Adrenal gland (tissue), 12 donors: ENCODE data around the gene TENT5A. TPM values are rescaled to one million over a fixed set of nuclear protein-coding genes. Genes with fewer than 3 reads are reported as not detected.

ENCODE experiments used
- DNase-seq, 7 donors: peaks; one replicate each; pipeline ENCODE4 v3.0.0-alpha.2; 2019 to 2020
- H3K27ac ChIP-seq, 5 donors: fragments of 200-600 bp; sonication (generic) in 4 of 5; 1 replicate in 3 of 5; 2 replicates in 2 of 5; pipeline versions ENCODE4 v1.5.1 to v1.8.0; 2016 to 2020; ENCODE audit warnings: mild to moderate bottlenecking in 1 of 5
- H3K27me3 ChIP-seq: fragments of 200-600 bp; 2 replicates; pipeline ENCODE4 v1.8.0; 2021
- H3K36me3 ChIP-seq, 2 donors: fragments of 200-600 bp; replicated peaks in 1 of 2; 1 replicate in 1 of 2; 2 replicates in 1 of 2; pipeline versions ENCODE4 v1.5.1 to v1.8.0; 2018 to 2022
- H3K4me1 ChIP-seq, 2 donors: fragments of 200-600 bp; replicated peaks in 1 of 2; 1 replicate in 1 of 2; 2 replicates in 1 of 2; pipeline versions ENCODE4 v1.5.1 to v1.8.0; 2018 to 2021
- H3K4me3 ChIP-seq, 4 donors: fragments of 200-600 bp; sonication (generic) in 3 of 4; one replicate each; pipeline ENCODE4 v1.5.1; 2016 to 2018
- H3K9me3 ChIP-seq, 3 donors: fragments of 200-600 bp; sonication (generic) in 1 of 3; replicated peaks in 1 of 3; 1 replicate in 2 of 3; 2 replicates in 1 of 3; pipeline versions ENCODE4 v1.5.1 to v1.8.0; 2016 to 2021
- CTCF ChIP-seq, 6 experiments: fragments of 450-650 bp in 4 of 6; fragments of 200-600 bp in 2 of 6; sonication (generic) in 1 of 6; IDR thresholded peaks; 1 replicate in 5 of 6; 2 replicates in 1 of 6; pipeline versions ENCODE4 v1.5.1 to v1.8.0; 2016 to 2021; ENCODE audit warnings: antibody characterized with exemption in 6 of 6, mild to moderate bottlenecking in 2 of 6, moderate library complexity in 1 of 6
- POLR2A ChIP-seq, 2 donors: fragments of 450-650 bp; IDR thresholded peaks; one replicate each; pipeline ENCODE4 v1.6.1; 2017; ENCODE audit warnings: antibody characterized with exemption in 2 of 2, mild to moderate bottlenecking in 2 of 2, moderate library complexity in 1 of 2
- WGBS, 4 donors: extraction: QIAGEN DNeasy Blood & Tissue Kit in 2 of 4; methylation state at CpG; one replicate each; pipeline versions ENCODE4 v1.1.5 to v1.1.7; 2013 to 2017; 5-methylcytosine and 5-hydroxymethylcytosine counted together
- intact Hi-C, 2 donors: fragments of 100-400 bp; cut with DNase I; formaldehyde crosslinking; loops; one replicate each; pipeline versions ENCODE4 v1.14.1 to v1.15.0; 2022 to 2023
- polyA plus RNA-seq, 3 donors: library from polyadenylated mRNA; stranded (reverse); fragments of 200-250 nt in 2 of 3; fragments of 350-450 nt in 1 of 3; fragmentation: Illumina TruSeq in 1 of 3; extraction: RNeasy Lipid Tissue Mini Kit (QIAGEN cat#74804) in 1 of 3; gene quantifications; one replicate each; pipeline ENCODE4 v1.2.3, GENCODE V29; 2013 to 2014
- total RNA-seq, 9 donors: library from RNA; depleted of rRNA in 4 of 9; stranded (reverse); fragments of >200 nt in 4 of 9; fragments of 120-200 nt in 1 of 9; fragmentation: NEBNext Ultra II Directional in 1 of 9; extraction: Animal tissue kit (Norgen Biotek cat#: 25700) in 1 of 9; gene quantifications; one replicate each; pipeline versions ENCODE4 v1.1.0 to v1.2.4, GENCODE V29; 2013 to 2023
- donor health status: healthy with polysubstance abuse.
- donor health status: Bipolar disorder and iron deficiency.
- donor health status: DM: yes; HTN: yes; CAD: no.
- donor health status: DM: no; HTN: no; CAD: no.
- donor health status: DM: no; HTN: no; CAD: no.
- donor health status: DM: yes; HTN: yes; CAD: no.

TENT5A gene
- total and polyA plus RNA-seq, 12 donors, result 4.4 to 24.6 (median 15.4) TPM

GRCh38 chr6:81799323-81799722, 46.8 kb upstream of the TENT5A start:
- Histone ChIP-seq H3K9me3 (no peaks in the 10 kb centered on the region), H3K36me3 (no peaks in the 10 kb centered on the region), H3K4me1 (no peaks in the 10 kb centered on the region), H3K27ac (no peak overlapping the region), H3K4me3 (no peak overlapping the region), H3K27me3 (no peaks in the 10 kb centered on the region)
- no peak for TF ChIP-seq CTCF (IDR thresholded peaks at IDR 0.05)
- no peak for TF ChIP-seq POLR2A (IDR thresholded peaks at IDR 0.05)
- WGBS, 4 donors, result 68 to 76% (median 74%) methylated on average over 1 of the region's 1 CpG
- no peak for DNase-seq
- intact Hi-C loops, result no loop called here

- intact Hi-C loops, result no loop called here
- Histone ChIP-seq H3K9me3 (no peaks in the 10 kb centered on the region), H3K36me3 (no peaks in the 10 kb centered on the region), H3K27me3 (no peaks in the 10 kb centered on the region), H3K4me3 (no peak overlapping the region), H3K4me1 (no peaks in the 10 kb centered on the region), H3K27ac (no peak overlapping the region)
- TF ChIP-seq POLR2A (IDR thresholded peaks at IDR 0.05) (no peak), CTCF (IDR thresholded peaks at IDR 0.05) (no peak)
- 54 to 66% (median 65%) methylated on average over 1 of the region's 1 CpG for WGBS, 4 donors
- no peak for DNase-seq
Measured at GRCh38 chr6:81797591-81797990, 45.1 kb upstream of the TENT5A start.

- Histone ChIP-seq H3K9me3 (no peaks in the 10 kb centered on the region), H3K27ac (no peak overlapping the region), H3K27me3 (no peaks in the 10 kb centered on the region), H3K4me3 (no peak overlapping the region), H3K36me3 (no peaks in the 10 kb centered on the region), H3K4me1 (no peaks in the 10 kb centered on the region)
- intact Hi-C loops, result no loop called here
- 84 to 97% (median 86%) methylated on average over 1 of the region's 1 CpG for whole genome bisulfite sequencing, 4 donors
- TF ChIP-seq CTCF (IDR thresholded peaks at IDR 0.05), result no peak
- no peak for TF ChIP-seq POLR2A (IDR thresholded peaks at IDR 0.05)
- DNase-seq, result no peak
Measured at GRCh38 chr6:81795890-81796289, 43.4 kb upstream of the TENT5A start.

- no peak for DNase-seq
- Histone ChIP-seq H3K4me3 (no peak overlapping the region), H3K27ac (no peak overlapping the region), H3K27me3 (no peaks in the 10 kb centered on the region), H3K4me1 (no peaks in the 10 kb centered on the region), H3K36me3 (no peaks in the 10 kb centered on the region), H3K9me3 (no peaks in the 10 kb centered on the region)
- TF ChIP-seq CTCF (IDR thresholded peaks at IDR 0.05) (no peak), POLR2A (IDR thresholded peaks at IDR 0.05) (no peak)
- intact Hi-C loops, result no loop called here
- WGBS, 4 donors, result 72 to 85% (median 74%) methylated on average over 4 of the region's 4 CpGs
Measured at GRCh38 chr6:81793821-81794475, 41.5 kb upstream of the TENT5A start.
